COR-L47 (cell line): ENCODE measurements around the gene MAP3K19.
A peak's percentile ranks its signal among the peaks of the same experiment; 100 is the strongest.

Experiments used
- DNase-seq: peaks from one replicate; lab custom pipeline; 2025; lab: John Stamatoyannopoulos, UW

The MAP3K19 gene

GRCh38 chr2:134926231-134926931 is 120.9 kb downstream of the MAP3K19 start:
- DNase-seq, result no peak

- DNase-seq, result no peak
These were observed 122.3 kb downstream of the MAP3K19 start for GRCh38 chr2:134924912-134925311.

GRCh38 chr2:134919341-134920210 is 127.7 kb downstream of the MAP3K19 start:
- peak; percentile 27 for DNase-seq

GRCh38 chr2:134918526-134919340 is 128.5 kb downstream of the MAP3K19 start, which contains the start of gene CCNT2:
Gene CCNT2, plus strand, starts transcription at chr2:134918822. Its CDS starts 33 bp downstream, at chr2:134918855.
- DNase-seq, result peak; percentile 98

- DNase-seq, result peak; percentile 98
These were observed 129.2 kb downstream of the MAP3K19 start for GRCh38 chr2:134917888-134918525.

- DNase-seq, result no peak
These were observed 129.8 kb downstream of the MAP3K19 start for GRCh38 chr2:134917360-134917865.
